ENCODE data around the gene VAV2. TPM values are rescaled to one million over a fixed set of nuclear protein-coding genes. Genes with fewer than 3 reads are reported as not detected.

Gene VAV2
- total RNA-seq, 2 donors from 2014 or later, result 3.4 to 6.0 TPM

DNA sequence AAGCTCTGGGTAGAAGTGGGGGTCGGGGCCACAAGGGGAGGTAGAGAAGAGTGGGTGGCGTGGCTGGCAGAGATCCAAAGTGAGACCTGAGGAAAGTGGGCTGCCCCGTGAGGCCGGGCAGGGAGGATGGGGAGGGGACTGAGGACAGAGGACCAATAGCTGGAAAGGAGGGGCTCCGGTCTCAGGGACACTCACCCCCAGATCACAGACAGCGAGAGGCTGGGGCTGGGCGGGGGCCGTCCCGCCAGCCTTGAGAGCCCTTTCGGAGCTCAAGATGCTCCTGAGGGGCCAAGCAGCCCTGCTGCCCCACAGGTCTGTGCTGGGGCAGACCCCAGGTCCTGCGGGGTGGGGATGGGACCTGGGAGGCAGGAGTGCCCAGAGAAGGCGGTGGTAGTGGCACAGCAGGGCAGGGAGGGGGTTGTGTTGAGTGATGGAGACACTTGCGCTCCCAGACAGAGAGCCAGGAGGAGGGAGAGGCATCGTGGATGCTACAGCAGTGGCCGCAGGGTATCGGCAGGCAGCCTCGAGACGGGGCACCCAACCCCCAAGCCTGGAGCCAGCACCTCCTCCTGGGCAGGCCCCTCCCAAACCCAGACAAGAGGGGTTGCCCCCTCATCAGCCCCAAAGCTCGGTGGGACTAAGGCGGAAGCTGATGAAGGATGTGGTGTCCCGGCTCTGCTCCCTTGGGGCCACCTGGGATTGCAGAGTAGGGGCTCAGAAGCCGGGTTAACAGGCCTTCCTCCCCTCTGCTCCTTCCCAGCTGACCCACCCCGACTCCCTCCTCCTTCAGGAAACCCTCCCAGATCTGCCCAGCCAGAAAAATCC lies 257.3 kb downstream of the VAV2 start:
- Histone ChIP-seq H3K9me3 (no peaks in the 10 kb centered on the region), H3K27me3 (no peaks in the 10 kb centered on the region), H3K36me3 (no peaks in the 10 kb centered on the region), H3K4me1 (peaks cover 0 to 14% of the 10 kb centered on the region in 2 donors), H3K27ac (no peak overlapping the region), H3K4me3 (no peak overlapping the region)
- no peak for TF ChIP-seq CTCF (IDR thresholded peaks at IDR 0.05)
- no peak for DNase-seq (ENCODE audit: low spot score)

DNA sequence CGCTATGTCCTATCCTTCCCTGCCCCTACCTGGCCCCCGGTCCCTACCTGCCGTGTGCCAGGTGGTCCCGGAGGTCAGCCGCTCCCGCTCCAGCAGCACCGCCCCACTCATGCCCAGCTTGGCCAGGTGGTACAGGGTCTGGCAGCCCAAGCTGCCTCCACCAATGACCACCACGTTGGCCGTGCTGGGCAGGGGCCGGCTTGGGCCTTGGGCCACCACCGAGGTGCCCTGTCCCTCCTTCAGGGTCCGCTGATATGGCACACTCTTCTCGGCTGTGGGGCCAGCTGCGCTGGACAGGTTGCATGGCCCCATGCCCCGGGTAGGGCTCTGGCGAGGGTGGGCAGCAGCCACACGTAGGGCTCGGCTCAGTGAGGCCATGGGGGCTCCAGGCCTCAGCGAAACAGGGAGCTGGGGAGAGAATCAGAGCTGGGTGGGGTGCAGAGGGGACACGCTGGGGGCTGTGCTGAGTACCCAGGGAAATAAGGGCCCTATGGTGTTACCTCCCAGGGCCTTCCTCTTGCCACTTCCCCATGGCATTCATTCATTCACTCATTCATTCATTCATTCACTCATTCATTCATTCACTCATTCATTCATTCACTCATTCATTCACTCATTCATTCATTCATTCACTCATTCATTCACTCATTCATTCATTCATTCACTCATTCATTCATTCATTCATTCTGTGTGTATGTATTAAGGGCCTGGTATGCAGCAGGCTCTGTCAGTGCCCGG lies 258.2 kb downstream of the VAV2 start:
- H3K9me3 ChIP-seq, result no peaks in the 10 kb centered on the region
- H3K4me3 ChIP-seq, result no peak overlapping the region
- peaks cover 0 to 14% of the 10 kb centered on the region in 2 donors for H3K4me1 ChIP-seq
- TF ChIP-seq CTCF (IDR thresholded peaks at IDR 0.05), result no peak
- no peak for DNase-seq (ENCODE audit: low spot score)
- no peak overlapping the region for H3K27ac ChIP-seq
- no peaks in the 10 kb centered on the region for H3K36me3 ChIP-seq
- no peaks in the 10 kb centered on the region for H3K27me3 ChIP-seq

GRCh38 chr9:133733421-133733795 lies 258.7 kb downstream of the VAV2 start:
- no peak for DNase-seq (ENCODE audit: low spot score)
- no peak overlapping the region for H3K27ac ChIP-seq
- TF ChIP-seq CTCF (IDR thresholded peaks at IDR 0.05), result no peak
- peaks cover 0 to 12% of the 10 kb centered on the region in 2 donors for H3K4me1 ChIP-seq
- no peaks in the 10 kb centered on the region for H3K9me3 ChIP-seq
- H3K27me3 ChIP-seq, result no peaks in the 10 kb centered on the region
- H3K36me3 ChIP-seq, result no peaks in the 10 kb centered on the region
- H3K4me3 ChIP-seq, result no peak overlapping the region

- DNase-seq (ENCODE audit: low spot score), result no peak
- H3K4me3 ChIP-seq, result no peak overlapping the region
- no peak overlapping the region for H3K27ac ChIP-seq
- no peaks in the 10 kb centered on the region for H3K27me3 ChIP-seq
- no peaks in the 10 kb centered on the region for H3K36me3 ChIP-seq
- no peak for TF ChIP-seq CTCF (IDR thresholded peaks at IDR 0.05)
- H3K4me1 ChIP-seq, result peaks cover 0 to 6% of the 10 kb centered on the region in 2 donors
- H3K9me3 ChIP-seq, result no peaks in the 10 kb centered on the region
Observed at GRCh38 chr9:133732639-133733408, 259.3 kb downstream of the VAV2 start.

DNA sequence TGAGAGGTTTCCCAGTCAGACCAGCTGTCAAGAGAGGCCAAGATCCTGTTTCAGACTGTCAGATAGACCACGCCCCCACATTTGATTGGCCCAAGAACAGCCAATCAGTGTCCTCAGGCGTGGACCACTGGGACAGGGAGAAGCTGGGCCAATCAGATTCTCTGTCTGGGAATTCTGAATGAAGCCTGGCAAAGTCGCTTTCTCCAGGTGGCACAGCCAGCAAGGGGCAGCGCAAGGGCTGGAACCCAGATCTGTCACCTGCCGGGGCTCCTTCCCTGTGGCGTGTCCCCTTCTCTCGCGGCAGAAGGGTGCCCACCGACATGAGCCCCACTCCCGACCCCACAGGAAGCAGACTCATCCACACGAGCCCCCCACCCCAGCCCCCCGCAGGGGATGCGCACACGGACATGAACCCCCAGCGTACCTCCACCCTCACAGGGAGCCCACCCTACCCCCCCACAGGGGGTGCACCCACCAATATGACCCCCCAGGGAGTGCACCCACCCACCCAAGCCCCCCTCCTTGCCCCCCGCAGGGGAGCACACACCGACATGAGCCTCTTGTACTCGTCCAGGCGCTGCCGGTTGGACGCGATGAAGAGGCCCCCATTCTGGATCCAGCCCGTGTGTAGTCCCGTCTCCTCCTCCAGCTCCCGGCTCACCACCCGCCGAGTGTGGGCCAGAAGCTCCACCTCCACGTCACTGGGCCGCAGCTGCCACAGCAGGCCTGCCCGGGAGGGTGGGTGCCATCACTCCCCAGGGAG lies 260.1 kb downstream of the VAV2 start:
- no peak for DNase-seq (ENCODE audit: low spot score)
- Histone ChIP-seq H3K27ac (no peak overlapping the region), H3K27me3 (no peaks in the 10 kb centered on the region), H3K9me3 (no peaks in the 10 kb centered on the region), H3K4me1 (no peaks in the 10 kb centered on the region), H3K4me3 (no peak overlapping the region), H3K36me3 (no peaks in the 10 kb centered on the region)
- TF ChIP-seq CTCF (IDR thresholded peaks at IDR 0.05), result no peak
